Measurements from ENCODE around the gene DNAJC27.

The DNAJC27 gene

DNA sequence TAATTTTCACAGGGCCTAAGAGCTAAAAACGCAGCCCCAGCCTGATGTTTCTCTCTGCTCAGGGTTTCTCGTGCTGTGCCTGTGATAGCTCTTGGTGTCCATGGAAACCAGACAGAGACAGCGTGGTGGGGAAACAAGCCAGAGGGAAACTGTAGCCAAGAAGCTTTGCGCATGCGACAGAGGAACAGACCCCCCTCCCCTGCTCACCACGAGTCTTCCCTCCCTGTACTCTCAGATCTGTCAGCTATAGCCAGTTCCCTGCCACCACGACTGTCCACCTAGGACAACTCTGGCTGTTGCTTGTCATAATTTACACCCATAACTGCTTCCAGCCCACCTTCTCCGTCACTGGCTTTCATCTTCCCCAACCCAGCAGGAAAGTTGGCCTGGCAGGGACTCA lies 13.2 kb upstream of the DNAJC27 start:
- no peak overlapping the region for H3K4me3 ChIP-seq (ENCODE audit: low read depth, low read length)
- TF ChIP-seq, protein P1, sequence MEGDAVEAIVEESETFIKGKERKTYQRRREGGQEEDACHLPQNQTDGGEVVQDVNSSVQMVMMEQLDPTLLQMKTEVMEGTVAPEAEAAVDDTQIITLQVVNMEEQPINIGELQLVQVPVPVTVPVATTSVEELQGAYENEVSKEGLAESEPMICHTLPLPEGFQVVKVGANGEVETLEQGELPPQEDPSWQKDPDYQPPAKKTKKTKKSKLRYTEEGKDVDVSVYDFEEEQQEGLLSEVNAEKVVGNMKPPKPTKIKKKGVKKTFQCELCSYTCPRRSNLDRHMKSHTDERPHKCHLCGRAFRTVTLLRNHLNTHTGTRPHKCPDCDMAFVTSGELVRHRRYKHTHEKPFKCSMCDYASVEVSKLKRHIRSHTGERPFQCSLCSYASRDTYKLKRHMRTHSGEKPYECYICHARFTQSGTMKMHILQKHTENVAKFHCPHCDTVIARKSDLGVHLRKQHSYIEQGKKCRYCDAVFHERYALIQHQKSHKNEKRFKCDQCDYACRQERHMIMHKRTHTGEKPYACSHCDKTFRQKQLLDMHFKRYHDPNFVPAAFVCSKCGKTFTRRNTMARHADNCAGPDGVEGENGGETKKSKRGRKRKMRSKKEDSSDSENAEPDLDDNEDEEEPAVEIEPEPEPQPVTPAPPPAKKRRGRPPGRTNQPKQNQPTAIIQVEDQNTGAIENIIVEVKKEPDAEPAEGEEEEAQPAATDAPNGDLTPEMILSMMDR (IDR thresholded peaks at IDR 0.05; ENCODE audit: borderline replicate concordance, insufficient read depth, low read depth, low read length): no peak

DNA sequence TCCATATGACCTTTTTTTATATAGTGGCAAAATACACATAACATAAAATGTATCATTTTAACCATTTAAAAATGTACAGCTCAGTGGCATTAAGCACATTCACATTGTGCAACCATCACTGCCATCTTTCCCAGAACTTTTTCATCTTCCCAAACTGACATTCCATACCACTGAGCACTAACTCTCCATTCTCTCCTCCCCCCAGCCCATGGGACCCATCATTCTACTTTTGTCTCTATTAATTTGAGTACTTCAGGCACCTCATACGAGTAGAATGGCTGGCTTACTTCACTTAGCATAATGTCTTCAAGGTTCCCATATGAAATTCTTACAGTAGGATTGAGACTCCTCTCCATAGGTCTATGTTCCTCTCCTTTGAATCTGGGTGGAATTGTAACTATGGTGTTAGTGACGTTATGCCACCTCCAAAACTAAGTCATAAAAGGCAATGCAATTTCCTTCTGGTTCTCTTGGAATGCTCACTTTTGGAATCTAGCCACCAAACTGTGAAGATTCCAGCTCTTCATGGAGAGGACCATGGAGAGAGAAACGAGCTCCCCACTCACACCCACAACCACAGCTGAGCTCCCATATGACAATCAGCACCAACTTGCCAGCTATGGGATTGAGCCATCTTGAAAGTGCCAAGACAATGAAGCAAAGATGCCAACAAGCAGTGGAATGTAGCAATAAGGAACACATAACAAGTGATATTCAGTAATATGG lies 9.8 kb upstream of the DNAJC27 start:
- no peak overlapping the region for H3K4me3 ChIP-seq (ENCODE audit: low read depth, low read length)
- TF ChIP-seq, protein P1 (IDR thresholded peaks at IDR 0.05; ENCODE audit: borderline replicate concordance, insufficient read depth, low read depth, low read length): no peak

DNA sequence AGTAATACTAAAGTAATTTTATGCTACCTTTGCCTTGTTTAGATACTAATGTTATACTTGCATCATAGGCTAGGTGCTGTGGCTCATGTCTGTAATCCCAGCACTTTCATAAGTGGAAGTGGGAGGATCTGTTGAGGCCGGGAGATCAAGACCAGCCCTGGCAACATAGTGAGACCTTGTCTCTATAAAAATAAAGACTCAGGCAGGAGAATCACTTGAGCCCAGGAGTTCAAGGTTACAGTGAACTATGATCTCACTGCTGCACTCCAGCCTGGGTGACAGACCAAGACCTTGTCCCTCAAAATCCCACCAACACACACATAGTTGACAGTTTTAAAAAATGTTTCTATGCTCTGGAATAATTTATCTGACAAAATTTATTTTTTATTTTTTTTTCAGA lies 6.9 kb upstream of the DNAJC27 start:
- H3K4me3 ChIP-seq (ENCODE audit: low read depth, low read length): no peak overlapping the region
- TF ChIP-seq, protein P1 (IDR thresholded peaks at IDR 0.05; ENCODE audit: borderline replicate concordance, insufficient read depth, low read depth, low read length): no peak

DNA sequence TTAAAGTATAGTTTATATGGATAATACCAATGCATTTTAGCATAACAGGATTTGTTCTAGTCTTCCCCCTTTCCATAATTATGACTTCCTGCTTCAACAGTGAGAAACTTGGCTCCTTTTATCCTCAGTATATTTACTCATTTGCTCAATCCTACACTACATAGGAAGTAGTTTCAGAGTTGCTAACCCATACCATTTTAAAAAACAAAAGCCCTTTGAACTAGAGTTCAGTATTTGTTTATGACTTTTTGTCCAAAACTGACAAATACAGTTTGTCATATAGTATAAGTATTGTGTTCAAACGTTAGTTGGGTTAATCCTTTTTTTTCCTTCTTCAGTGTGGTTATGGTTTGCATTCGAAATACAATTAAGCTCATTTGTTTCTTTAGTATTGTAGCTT lies 5.9 kb upstream of the DNAJC27 start:
- TF ChIP-seq, protein P1 (IDR thresholded peaks at IDR 0.05; ENCODE audit: borderline replicate concordance, insufficient read depth, low read depth, low read length): no peak
- no peak overlapping the region for H3K4me3 ChIP-seq (ENCODE audit: low read depth, low read length)

DNA sequence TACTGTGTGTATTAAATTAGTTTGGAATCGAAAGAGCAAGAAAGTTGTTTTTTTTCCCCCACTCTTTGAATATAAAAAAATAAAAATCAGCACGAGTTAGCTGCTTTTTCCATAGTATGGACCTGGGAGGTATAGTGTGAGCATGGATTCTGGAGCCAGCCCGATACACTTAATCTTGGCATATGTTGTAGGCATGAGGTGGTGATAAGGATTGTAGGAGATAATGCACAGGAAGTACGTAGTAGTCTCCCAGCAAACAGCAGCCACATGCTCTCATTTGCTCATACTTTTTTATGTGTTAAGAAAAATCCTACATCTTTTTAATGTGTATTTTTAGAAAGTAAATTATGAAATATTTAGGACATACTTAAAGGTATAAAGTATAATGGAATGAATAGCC lies 2.1 kb upstream of the DNAJC27 start:
- TF ChIP-seq, protein P1 (IDR thresholded peaks at IDR 0.05; ENCODE audit: borderline replicate concordance, insufficient read depth, low read depth, low read length): no peak

DNA sequence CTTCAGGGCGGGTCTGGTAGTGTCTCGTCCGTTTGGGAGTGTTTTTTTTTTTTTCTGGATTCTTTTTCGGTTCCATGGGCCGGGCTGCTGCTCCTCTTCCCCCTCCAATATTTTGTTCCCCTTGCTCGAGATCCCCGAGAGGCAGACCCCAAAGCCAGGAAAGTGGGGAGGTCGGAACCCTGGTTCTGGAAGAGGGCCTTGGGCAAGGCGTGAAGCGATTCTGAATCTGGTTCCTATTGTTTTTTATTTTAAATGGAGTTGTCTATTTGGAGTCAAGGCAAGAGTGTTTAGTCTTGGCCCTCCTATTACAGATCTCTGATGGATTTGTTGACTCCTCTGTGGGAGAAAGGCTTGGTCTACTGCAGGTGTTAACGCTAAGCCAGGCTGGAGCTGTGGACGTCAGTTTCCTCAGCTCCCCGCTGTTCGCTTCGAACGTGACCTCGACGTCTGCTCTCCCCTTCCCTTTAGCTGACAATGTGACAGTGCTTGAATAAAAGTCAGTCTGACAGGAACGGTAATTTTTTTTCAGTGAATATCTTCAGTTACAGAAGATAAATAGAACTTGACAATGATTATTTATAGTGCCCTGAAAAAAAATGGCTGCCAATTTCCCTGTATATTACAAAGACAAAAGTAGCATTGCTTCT lies 683 bp upstream of the DNAJC27 start:
- peak overlapping the region; percentile 79 for H3K4me3 ChIP-seq (ENCODE audit: low read depth, low read length)
- TF ChIP-seq, protein P1 (IDR thresholded peaks at IDR 0.05; ENCODE audit: borderline replicate concordance, insufficient read depth, low read depth, low read length): no peak

More for the DNA sequence above, 2.1 kb upstream of the DNAJC27 start:
- H3K4me3 ChIP-seq (ENCODE audit: low read depth, low read length): no peak overlapping the region

DNA sequence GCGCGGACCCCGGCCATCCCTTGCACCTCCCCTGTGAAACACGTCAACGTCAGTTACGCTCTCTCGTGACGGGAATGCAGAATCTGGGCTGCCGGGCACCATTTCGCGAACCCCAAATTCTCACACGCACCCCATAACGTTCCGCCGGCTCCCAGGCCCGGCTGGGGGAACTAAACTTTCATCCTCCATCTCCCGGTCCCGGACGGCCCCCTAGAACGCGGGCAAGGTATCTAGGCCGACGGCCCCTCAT lies 544 bp downstream of the DNAJC27 start:
- peak overlapping the region; percentile 79 for H3K4me3 ChIP-seq (ENCODE audit: low read depth, low read length)
- TF ChIP-seq, protein P1 (IDR thresholded peaks at IDR 0.05; ENCODE audit: borderline replicate concordance, insufficient read depth, low read depth, low read length): no peak
